ENCODE data around the gene ARAP1.
A peak's percentile ranks its signal among the peaks of the same experiment; 100 is the strongest.

ARAP1 gene

GRCh38 chr11:72789493-72790131 lies 37.4 kb upstream of the ARAP1 start:
- Histone ChIP-seq H3K4me3 (ENCODE audit: insufficient read length, low read depth) (no peak overlapping the region), H3K36me3 (ENCODE audit: insufficient read depth, insufficient read length, low read length) (no peaks in the 10 kb centered on the region), H3K4me1 (ENCODE audit: insufficient read depth, insufficient read length) (peaks cover 13% of the 10 kb centered on the region), H3K9ac (ENCODE audit: insufficient read length, low read depth) (peak overlapping the region; percentile 10), H3K9me3 (ENCODE audit: insufficient read depth, low read length) (no peaks in the 10 kb centered on the region), H3K27me3 (ENCODE audit: insufficient read depth, insufficient read length) (no peaks in the 10 kb centered on the region)
- no peak for TF ChIP-seq YY1 (IDR thresholded peaks at IDR 0.05; ENCODE audit: insufficient read depth, insufficient read length)
- no peak for DNase-seq (ENCODE audit: low read depth, low spot score)

DNA sequence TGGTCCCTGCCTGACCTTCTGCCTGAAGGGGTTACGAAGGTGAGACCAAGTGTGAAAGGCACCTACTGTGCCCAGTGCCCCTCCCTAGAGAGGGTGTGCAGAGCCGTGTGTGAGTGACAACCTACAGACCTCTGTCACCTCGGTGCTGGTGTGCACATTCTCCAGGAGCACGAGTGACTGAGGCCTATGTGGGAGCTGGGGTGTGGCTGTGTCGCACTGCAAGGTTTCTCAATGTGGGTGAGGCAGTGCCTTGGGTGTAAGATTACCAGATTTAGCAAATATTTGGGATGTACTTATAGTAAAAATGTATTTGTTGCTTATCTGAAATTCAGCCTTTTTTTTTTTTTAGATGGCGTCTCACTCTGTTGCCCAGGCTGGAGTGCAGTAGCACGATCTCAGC lies 36.0 kb upstream of the ARAP1 start:
- Histone ChIP-seq H3K27me3 (ENCODE audit: insufficient read depth, insufficient read length) (no peaks in the 10 kb centered on the region), H3K4me3 (ENCODE audit: insufficient read length, low read depth) (no peak overlapping the region), H3K9ac (ENCODE audit: insufficient read length, low read depth) (no peak overlapping the region), H3K36me3 (ENCODE audit: insufficient read depth, insufficient read length, low read length) (no peaks in the 10 kb centered on the region), H3K9me3 (ENCODE audit: insufficient read depth, low read length) (no peaks in the 10 kb centered on the region), H3K4me1 (ENCODE audit: insufficient read depth, insufficient read length) (peaks cover 14% of the 10 kb centered on the region)
- DNase-seq (ENCODE audit: low read depth, low spot score) = no peak
- TF ChIP-seq ZNF274 (IDR thresholded peaks at IDR 0.05; ENCODE audit: low read depth, low read length) (no peak), YY1 (IDR thresholded peaks at IDR 0.05; ENCODE audit: insufficient read depth, insufficient read length) (no peak), SUZ12 (IDR thresholded peaks at IDR 0.05; ENCODE audit: extremely low read depth, insufficient read depth, insufficient read length) (no peak)

DNA sequence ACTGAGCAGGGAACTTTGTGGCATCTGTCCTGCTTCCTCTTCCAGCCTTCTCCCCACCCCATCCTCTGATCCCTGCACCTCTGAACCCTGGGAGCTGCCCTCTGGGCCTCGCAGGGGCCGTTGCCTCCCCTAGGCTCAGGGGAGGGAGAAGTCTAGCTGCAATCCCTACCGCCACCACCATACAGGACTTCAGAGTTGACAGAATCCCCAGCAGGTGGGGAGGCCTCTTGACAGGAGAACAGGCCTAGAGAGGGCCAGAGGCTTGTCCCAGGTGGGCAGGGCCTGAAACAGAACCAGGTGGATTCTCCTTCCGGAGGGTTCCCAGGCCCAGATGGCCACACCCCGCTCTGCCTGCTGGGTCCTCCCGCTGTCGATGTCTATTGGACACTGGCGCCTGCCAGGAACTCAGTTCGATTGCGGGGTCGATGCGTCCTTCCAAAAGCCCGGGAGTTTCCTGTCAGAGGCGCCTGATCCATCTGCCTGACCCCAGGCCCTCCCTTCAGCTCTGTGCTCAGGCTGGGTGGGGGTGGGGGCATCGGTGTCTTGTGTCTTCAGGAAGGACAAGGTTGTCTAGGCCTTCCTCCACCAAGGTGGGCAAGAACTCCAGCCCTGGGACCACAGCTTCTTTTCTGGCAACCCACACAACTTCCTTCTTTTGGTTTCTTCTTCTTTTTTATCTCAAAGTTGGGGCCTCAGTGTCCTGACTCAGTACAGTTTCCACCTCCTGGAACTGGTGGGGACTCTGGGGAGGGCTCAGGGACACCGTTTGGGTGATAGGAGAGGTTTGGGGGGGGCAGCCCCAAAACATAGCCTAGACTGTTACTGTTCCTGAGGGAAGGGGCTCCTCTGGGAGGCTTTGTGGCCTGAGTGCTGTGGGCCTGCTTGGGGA lies 35.3 kb upstream of the ARAP1 start:
- Histone ChIP-seq H3K27me3 (ENCODE audit: insufficient read depth, insufficient read length) (no peaks in the 10 kb centered on the region), H3K4me3 (ENCODE audit: insufficient read length, low read depth) (no peak overlapping the region), H3K9me3 (ENCODE audit: insufficient read depth, low read length) (no peaks in the 10 kb centered on the region), H3K36me3 (ENCODE audit: insufficient read depth, insufficient read length, low read length) (no peaks in the 10 kb centered on the region), H3K9ac (ENCODE audit: insufficient read length, low read depth) (no peak overlapping the region), H3K4me1 (ENCODE audit: insufficient read depth, insufficient read length) (peaks cover 15% of the 10 kb centered on the region)
- TF ChIP-seq SUZ12 (IDR thresholded peaks at IDR 0.05; ENCODE audit: extremely low read depth, insufficient read depth, insufficient read length) = no peak
- TF ChIP-seq YY1 (IDR thresholded peaks at IDR 0.05; ENCODE audit: insufficient read depth, insufficient read length) = no peak
- no peak for TF ChIP-seq ZNF274 (IDR thresholded peaks at IDR 0.05; ENCODE audit: low read depth, low read length)
- DNase-seq (ENCODE audit: low read depth, low spot score) = no peak

DNA sequence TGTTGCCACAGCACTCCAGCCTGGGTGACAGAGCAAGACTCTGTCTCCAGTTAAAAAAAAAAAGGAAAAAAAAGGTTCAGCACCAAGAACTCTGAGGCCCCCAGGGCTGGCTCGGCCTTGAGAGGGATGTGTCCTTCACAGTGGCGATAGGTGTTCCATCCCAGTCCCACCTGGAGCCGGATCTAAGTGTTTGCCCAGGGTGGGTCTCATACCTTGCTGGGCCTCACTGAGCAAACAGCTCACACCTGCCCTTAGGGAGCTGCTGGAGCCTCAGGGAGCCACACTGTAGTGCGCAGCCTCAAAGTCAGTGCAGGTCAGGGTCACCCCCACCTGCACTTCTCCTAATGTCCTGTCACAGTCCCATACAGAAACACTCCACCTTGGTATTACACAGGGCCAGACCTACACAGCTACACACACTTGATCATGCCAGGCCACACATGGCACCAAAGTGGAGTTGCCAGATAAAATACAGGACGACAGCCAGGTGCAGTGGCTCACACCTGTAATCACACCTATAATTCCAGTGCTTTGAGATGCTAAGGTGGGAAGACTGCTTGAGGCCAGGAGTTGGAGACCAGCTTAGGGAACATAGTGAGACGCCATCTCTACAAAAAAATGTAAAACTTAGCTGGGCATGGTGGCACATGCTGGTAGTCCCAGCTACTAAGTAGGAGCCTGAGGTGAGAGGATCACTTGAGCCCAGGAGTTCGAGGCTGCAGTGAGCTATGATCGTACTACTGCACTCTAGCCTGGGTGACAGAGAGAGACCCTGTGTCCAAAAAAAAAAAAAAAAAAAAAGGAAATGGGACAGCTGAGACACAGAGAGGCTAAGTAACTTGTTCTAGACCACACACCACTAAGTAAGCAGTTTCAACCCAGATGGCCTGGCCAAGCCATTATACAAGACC lies 34.4 kb upstream of the ARAP1 start:
- Histone ChIP-seq H3K9me3 (ENCODE audit: insufficient read depth, low read length) (no peaks in the 10 kb centered on the region), H3K9ac (ENCODE audit: insufficient read length, low read depth) (no peak overlapping the region), H3K4me1 (ENCODE audit: insufficient read depth, insufficient read length) (peaks cover 18% of the 10 kb centered on the region), H3K36me3 (ENCODE audit: insufficient read depth, insufficient read length, low read length) (no peaks in the 10 kb centered on the region), H3K27me3 (ENCODE audit: insufficient read depth, insufficient read length) (no peaks in the 10 kb centered on the region), H3K4me3 (ENCODE audit: insufficient read length, low read depth) (no peak overlapping the region)
- TF ChIP-seq ZNF274 (IDR thresholded peaks at IDR 0.05; ENCODE audit: low read depth, low read length) (no peak), SUZ12 (IDR thresholded peaks at IDR 0.05; ENCODE audit: extremely low read depth, insufficient read depth, insufficient read length) (no peak), YY1 (IDR thresholded peaks at IDR 0.05; ENCODE audit: insufficient read depth, insufficient read length) (no peak)
- DNase-seq (ENCODE audit: low read depth, low spot score) = no peak

GRCh38 chr11:72784662-72785061 lies 32.5 kb upstream of the ARAP1 start:
- no peaks in the 10 kb centered on the region for H3K36me3 ChIP-seq (ENCODE audit: insufficient read depth, insufficient read length, low read length)
- DNase-seq (ENCODE audit: low read depth, low spot score) = no peak

GRCh38 chr11:72783144-72783905 lies 31.1 kb upstream of the ARAP1 start:
- no peak overlapping the region for H3K4me3 ChIP-seq (ENCODE audit: insufficient read length, low read depth)
- no peaks in the 10 kb centered on the region for H3K9me3 ChIP-seq (ENCODE audit: insufficient read depth, low read length)
- peaks cover 21% of the 10 kb centered on the region for H3K4me1 ChIP-seq (ENCODE audit: insufficient read depth, insufficient read length)
- H3K9ac ChIP-seq (ENCODE audit: insufficient read length, low read depth) = peak overlapping the region; percentile 32
- TF ChIP-seq YY1 (IDR thresholded peaks at IDR 0.05; ENCODE audit: insufficient read depth, insufficient read length) = no peak
- no peak for TF ChIP-seq SUZ12 (IDR thresholded peaks at IDR 0.05; ENCODE audit: extremely low read depth, insufficient read depth, insufficient read length)
- no peak for TF ChIP-seq ZNF274 (IDR thresholded peaks at IDR 0.05; ENCODE audit: low read depth, low read length)
- H3K27me3 ChIP-seq (ENCODE audit: insufficient read depth, insufficient read length) = peaks cover 9% of the 10 kb centered on the region
- no peak for DNase-seq (ENCODE audit: low read depth, low spot score)
- no peaks in the 10 kb centered on the region for H3K36me3 ChIP-seq (ENCODE audit: insufficient read depth, insufficient read length, low read length)

More at GRCh38 chr11:72784662-72785061, 32.5 kb upstream of the ARAP1 start:
- peaks cover 21% of the 10 kb centered on the region for H3K4me1 ChIP-seq (ENCODE audit: insufficient read depth, insufficient read length)
- no peak overlapping the region for H3K4me3 ChIP-seq (ENCODE audit: insufficient read length, low read depth)
- no peaks in the 10 kb centered on the region for H3K9me3 ChIP-seq (ENCODE audit: insufficient read depth, low read length)
- no peak overlapping the region for H3K9ac ChIP-seq (ENCODE audit: insufficient read length, low read depth)
- peaks cover 9% of the 10 kb centered on the region for H3K27me3 ChIP-seq (ENCODE audit: insufficient read depth, insufficient read length)
- TF ChIP-seq ZNF274 (IDR thresholded peaks at IDR 0.05; ENCODE audit: low read depth, low read length) (no peak), SUZ12 (IDR thresholded peaks at IDR 0.05; ENCODE audit: extremely low read depth, insufficient read depth, insufficient read length) (no peak), YY1 (IDR thresholded peaks at IDR 0.05; ENCODE audit: insufficient read depth, insufficient read length) (no peak)
